PC-9 (cell line): ENCODE measurements around the gene AOPEP.

Experiments
- EZH2 ChIP-seq: fragments of 200-600 bp; sonication (generic); IDR thresholded peaks from 2 replicates; pipeline ENCODE4 v1.8.0; 2017; ENCODE audit warnings: antibody characterized with exemption, low read depth
- TF ChIP-seq, protein P1 (sequence below): fragments of 200-600 bp; sonication (generic); conservative IDR thresholded peaks from 2 replicates; pipeline ENCODE4 v1.6.1; 2017; ENCODE audit warnings: mixed run types, antibody characterized with exemption, mild to moderate bottlenecking, moderate library complexity

DNA sequence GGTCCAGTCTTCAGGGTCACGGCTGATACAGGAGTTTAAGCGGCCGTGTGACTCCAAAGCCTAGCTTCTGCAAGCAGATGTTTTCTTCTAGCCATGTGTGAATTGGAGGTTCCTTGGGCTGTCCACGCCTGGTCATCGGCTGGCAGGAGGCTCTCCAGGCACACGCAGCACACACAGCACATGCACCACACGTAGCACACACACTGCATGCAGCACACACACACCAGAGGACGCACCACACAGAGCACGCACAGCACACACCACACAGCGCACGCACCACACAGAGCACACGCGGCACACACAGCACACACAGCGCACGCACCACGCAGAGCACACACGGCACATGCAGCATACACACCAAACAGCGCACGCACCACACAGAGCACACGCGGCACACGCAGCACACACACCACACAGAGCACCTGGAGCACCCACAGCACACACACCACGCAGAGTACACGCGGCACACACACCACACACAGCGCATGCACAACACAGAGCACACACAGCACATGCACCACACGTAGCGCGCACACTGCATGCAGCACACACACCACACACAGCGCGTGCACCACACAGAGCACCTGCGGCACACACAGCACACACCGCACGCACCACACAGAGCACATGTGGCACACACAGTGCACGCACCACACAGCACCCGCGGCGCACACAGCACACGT, 356.7 kb downstream of the AOPEP start:
- no peak for TF ChIP-seq EZH2
- TF ChIP-seq, protein P1, sequence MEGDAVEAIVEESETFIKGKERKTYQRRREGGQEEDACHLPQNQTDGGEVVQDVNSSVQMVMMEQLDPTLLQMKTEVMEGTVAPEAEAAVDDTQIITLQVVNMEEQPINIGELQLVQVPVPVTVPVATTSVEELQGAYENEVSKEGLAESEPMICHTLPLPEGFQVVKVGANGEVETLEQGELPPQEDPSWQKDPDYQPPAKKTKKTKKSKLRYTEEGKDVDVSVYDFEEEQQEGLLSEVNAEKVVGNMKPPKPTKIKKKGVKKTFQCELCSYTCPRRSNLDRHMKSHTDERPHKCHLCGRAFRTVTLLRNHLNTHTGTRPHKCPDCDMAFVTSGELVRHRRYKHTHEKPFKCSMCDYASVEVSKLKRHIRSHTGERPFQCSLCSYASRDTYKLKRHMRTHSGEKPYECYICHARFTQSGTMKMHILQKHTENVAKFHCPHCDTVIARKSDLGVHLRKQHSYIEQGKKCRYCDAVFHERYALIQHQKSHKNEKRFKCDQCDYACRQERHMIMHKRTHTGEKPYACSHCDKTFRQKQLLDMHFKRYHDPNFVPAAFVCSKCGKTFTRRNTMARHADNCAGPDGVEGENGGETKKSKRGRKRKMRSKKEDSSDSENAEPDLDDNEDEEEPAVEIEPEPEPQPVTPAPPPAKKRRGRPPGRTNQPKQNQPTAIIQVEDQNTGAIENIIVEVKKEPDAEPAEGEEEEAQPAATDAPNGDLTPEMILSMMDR: no peak
